NCI-H510A (cell line): ENCODE data around the gene KPNB1.

Experiments
- DNase-seq: peaks from one replicate; lab custom pipeline; 2025; lab: John Stamatoyannopoulos, UW

The KPNB1 gene

DNA sequence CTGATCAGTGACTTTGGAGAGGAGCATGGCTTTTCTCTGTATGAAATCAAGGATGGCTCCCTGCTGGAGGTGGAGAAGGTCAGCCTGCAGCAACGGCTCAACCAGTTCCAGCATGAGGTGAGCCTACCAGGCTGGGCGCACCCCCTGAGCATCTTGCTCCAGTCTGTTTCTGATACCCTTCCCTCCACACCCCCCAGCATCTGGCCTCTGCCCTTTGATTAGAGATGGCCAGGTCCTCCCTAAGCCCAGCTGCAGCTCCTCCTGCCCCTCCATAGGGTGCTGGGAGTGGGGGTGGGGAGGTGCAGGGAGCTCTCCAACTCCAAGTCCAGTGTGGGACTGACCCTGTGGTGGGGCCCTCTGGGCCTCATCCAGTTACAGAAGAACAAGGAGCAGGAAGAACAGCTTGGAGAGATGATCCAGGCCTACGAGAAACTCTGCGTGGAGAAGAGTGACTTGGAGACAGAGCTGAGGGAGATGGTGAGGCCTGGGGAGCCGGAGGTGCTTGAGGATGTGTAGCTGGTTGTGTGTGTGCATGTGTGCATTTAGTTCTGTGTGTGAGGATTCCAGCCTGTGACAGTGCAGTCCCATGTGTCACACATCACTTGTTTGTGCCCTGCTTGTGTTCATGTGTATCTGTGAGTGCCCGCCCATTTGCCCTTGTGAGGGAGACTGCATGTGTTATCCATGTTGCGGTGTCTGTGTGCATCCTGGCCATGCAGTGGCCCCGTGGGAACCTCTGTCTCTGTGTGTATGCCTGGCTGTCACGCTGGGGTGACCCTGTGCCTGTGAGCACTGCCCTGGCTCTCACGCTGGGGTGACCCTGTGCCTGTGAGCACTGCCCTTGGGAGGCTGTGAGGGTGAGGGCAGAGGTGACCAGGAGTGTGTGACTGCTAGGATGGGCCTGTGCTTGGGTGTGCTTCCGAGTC is 47.3 kb downstream of the KPNB1 start:
- DNase-seq: no peak

DNA sequence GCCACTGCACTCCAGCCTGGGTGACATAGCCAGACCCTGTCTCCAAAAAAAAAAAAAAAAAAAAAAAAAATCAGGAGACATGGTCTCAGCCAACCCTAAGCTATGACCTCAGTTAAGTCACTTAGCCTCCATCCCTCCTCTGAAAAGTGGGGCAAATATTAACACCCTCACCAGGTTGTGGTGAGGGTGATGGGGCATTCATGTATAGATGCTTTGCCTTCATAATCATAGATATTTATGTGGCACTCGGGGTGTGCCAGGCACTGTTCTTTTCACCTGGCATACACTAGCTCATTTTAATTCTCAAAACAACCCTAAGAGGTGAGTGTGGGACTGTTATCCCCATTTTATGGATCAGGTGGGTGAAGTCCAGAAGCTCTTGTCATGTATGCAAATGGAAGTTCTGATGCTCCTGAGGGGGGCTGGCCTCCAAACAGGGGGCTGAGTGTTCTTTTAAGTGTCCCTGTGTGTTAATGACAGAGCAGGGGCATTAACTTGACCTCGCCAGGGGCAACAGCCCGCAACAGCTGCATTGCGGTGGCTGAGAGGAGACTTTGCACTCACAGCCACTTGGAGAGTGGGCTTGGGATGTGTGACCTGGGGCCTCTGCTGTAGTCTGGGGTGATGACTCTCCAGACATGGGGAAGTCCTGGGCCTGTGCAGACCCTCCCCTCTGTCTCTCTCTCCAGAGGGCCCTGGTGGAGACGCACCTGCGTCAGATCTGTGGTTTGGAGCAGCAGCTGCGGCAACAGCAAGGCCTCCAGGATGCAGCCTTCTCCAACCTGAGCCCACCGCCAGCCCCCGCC is 48.4 kb downstream of the KPNB1 start:
- DNase-seq: no peak

DNA sequence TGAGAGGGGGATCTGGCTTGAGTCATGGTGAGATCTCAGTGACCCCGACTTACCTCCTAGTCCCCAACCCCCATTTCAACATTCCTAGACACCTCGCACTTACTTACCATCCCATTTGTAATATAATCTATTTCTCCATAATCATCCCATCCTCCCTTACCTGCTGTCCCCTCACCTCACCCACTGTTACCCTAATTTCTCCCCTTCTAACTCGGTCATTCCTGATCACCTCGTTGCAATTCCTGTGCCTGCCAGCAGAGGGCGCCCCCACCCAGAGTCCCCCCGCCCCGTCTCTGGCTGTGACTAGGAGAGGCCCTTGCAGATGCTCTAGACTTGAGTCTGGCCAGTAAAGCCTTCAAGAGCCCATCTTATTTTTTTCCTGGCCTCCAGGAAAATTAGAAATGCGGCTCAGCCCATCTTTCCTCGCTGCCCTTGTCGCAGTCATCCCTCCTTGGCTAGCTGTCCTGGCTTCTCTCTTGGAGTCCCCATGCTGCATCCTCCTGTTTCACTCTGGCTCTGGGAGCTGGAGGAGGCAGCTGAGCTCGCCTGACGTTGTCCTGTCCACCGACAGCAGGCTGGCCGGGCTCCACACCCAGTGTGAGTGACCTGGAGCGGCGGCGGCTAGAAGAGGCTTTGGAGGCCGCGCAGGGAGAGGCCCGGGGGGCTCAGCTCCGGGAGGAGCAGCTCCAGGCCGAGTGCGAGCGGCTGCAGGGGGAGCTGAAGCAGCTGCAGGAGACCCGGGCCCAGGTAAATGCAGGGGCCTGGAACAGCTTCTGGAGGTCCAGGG is 49.2 kb downstream of the KPNB1 start:
- DNase-seq: no peak

DNA sequence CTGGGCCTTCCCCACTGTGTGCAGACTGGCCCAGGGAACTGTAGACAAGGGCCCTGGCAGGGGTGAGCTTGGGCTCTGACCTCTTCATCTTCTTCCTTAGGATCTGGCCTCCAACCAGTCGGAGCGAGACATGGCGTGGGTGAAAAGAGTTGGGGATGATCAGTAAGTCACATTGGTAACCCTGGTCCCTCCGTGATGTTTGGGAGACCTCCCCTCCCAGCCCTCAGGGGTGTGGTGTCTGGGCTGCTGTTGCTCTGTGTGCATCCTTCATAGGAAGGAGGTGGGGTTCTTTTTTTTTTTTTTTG is 49.8 kb downstream of the KPNB1 start:
- no peak for DNase-seq

DNA sequence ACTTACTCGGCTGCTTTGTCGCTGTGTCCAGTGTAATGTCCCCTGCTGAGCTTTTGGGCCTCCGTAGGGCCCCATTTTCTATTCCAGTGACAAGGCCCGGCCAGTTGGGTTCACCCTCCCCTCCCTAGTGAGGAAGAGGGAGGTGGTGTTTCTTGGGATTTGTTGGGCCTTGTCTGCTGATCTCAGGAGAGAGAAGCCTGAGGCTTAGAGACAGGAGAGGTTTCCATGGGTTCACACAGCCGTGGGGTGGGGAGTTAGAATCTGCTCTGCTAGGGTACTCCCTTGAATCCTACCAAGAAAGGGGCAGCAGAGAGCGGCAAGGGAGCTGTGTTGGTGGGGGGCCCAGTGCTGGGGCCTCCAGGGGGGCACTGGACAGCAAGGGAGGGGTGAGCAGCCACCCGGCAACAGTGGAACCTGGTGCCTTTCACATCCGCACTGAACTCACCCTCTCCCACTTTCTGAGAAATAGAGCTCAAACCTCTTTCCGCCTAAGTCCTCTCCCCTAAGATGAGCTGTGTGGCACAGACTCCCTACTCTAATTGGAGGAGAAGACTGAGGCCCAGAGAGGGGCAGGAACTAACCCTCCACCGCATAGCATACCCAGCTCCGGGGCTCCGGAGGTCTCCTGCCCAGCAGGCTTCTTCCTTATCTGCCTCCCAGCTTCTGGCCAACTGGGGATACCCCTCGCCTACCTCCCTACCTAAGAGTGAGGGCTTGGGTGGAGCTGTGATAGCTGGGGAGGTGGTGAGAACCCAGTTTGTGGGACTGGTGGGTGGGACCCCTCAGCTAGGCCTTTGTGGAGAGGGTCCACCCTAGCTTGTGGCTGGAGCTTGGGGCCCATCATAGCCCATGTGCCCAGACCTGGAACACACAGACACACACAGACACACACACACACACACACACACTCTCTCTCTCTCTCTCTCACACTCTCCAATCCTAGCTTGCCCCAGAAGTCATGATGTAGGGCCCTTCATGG is 51.0 kb downstream of the KPNB1 start:
- no peak for DNase-seq

DNA sequence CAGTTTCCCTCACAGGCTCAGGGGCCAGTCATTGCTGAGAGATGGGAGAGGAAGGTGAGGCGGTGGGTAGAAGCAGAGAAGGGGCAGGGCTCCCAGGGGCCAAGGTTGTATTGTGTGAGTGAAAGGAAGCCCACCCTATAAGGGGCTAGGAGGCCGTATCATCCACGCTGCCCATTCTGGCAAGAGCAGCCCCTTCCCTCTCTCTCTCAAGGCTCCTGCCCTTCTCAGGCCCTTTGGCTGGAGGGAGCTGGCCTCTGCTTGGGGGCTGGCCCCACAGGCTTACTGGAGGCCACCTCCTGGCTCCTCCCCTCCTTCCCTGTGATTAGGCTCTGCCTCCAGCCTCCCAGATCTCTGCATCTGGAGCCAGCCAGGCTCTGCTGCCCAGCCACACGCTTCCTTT is 51.9 kb downstream of the KPNB1 start:
- no peak for DNase-seq

DNA sequence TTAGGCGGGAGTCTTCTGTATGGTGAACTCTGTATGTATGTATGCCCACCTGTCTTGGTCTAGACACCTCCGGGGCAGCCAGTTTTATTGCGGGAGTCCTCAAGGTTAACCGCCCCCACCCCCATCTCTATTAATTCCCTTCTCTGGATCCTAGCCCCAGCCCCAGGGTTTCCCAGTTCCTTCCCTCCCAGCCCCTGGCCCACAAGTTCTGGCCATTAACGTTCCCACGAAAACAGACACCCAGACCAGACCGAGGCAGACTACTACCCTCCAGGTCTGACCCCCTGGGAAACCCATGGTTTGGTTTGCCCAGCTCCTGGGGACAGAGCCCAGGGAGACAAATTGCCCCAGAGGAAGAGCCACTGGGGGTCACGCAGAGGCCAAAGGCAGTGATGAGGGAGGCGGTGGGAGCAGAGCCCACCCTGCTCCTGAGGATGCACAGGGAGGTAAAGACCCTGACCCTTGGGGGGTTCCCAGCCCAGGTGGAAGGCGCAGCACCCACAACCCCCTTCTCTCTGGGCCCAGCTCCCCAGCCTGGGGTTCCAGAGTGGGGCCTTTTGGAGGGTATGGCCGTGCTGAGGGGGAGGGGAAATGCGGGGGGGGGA is 52.8 kb downstream of the KPNB1 start:
- DNase-seq: no peak

DNA sequence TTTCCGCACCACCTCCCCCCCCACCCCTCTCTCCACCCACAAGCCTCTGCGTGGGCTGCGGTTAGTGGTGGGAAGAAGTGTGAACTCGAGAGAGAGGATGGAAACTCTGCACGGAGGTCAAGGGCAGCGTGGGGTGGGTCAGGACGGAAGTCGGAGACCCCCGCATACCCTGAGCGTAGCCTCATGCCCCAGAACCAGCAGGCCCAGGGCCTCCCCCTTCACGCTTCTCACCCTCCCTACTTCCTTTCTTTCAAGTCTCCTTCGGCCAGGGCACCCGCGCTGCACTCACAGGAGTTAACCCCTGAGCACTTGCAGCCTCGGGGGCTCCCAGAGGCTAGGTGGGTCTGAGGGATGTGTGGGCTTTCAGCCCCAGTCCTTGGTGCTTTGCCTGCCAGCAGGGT is 53.5 kb downstream of the KPNB1 start:
- no peak for DNase-seq

DNA sequence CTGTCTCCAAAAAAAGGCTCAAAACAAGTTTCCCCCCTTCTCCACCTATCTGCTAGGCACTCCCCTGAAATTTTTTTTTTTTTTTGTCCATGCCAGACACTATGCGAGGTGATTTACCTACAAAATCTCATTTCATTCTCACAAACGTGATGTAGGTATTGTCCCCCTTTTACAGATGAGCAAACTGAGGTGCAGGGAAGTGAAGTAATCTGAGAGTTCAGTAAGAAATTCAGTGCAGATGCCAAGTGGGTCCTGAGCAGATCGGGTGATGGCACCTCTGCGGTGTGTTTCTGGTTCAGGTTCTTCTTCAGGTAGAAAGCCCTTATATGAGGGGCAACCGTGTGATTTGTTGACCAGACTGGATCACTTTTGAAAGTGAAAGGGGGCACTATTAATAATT is 54.0 kb downstream of the KPNB1 start:
- no peak for DNase-seq

DNA sequence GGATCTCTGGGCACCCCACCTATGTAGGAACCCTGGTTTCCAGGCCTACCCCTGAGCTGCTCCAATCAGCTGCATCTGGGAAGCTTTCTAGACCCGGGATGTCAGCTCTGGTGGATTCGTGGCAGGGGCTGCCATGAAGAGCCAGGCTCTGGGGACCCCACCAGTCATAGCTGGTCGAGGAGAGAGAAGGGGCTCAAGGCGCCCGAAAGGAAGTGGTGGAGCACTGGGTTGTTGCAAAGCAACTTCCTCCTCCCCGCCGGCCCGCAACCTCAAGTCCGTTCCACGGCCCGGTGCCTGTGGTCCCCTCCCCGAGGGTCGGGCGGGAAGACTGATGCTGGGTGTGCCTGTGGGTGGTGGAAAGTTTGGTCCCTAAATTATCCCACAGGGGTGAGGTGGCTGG is 54.4 kb downstream of the KPNB1 start:
- DNase-seq: no peak

DNA sequence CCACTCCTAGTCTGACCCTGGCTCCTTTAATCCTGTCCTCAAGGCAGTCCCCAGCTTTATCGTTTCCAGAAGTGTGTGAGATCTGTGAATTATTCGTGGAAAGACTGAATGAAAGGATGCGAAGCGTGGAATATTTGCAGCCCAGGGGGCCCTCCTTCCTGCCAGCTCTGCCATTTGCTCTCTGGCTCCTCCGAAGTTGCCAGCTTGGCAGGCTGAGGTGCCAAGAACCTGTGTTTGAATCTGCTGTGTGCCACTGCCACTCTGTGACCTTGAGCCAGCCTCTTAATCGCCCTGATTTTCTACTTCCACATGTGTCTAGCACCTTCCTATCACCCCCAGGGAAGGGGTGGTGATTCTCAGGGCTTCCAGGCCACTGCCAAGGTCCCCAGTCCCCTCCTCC is 55.0 kb downstream of the KPNB1 start:
- no peak for DNase-seq

DNA sequence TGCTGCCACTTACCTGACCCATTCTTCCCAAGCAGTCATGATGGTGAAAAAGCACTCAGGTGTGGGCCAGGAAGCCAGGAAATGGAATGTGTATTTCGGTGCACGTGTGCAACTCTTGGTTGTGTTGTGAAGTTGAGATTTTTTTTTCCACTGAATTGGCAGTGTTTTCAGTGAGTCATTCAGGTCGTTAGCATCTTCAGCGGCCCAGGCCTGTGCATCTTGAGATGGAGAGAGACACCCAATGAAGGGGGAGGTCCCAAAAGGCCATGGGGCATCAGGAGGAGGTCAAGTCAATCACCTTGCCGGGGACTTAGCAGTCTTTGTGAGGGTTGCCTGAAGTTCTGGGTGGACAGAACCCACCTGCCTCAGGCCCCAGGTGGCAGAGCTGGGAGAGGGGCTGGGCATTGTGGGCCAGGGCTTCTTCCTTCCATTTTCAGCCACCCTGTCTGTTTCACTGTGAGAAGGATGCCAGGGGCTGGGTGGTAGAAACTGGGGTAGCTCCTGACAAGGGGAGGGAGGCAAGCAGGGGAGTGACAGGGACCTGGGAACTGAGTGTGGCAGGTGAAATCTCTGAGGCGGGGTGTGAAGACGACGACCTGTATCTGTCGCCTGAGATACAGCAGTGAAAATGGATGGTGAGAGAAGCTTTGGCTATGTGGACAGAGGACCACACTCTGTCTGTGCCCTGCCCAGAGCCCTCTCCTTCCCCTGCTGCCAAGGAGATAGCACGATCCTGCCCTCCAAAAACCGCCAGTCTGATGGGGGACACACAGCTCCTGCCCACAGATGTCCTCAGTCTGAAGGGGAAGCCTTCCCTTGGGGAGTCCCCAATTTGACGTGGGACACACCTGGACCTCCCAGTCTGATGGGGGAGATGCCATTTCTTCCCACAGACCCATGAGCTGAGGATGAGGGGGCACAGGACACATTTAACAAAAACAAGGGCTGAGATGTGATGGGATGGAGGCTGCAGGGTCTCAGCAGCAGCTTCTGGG is 56.1 kb downstream of the KPNB1 start:
- no peak for DNase-seq

DNA sequence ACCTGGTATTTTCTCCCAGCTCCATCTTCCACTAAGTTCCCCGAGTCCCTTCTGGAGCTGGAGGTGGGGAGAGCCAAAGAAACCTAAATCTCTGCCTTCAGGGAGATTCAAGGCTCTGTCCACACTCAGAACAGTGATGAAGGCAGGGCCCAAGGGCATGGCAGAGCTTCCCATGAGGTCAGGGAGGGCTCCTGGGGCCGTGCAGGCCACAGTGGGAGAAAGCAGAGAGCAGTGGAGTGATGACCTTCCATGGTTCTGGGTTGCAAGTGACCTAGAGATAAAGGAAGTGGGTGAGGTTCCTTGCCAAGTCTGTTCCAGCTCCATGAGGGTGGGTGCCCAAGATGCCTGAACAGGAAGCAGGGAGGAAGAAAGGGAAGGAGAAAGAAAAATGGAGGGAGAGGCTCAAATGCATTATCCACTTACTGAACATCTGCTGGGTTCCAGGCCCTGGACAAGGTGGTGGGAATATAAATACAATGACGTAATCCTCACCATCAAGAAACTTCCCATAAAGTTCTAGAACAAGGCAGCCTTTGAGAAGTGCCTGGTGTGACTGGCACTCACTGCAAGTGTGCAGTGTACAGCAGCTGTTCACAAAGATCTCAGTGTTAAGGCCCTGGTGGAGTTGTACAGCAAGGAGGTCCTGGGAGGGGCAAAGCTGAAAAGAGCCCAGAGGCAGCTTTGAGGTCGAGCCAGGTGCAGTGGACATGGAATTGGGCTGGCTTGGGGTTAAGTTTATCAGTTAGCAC is 57.5 kb downstream of the KPNB1 start:
- no peak for DNase-seq

DNA sequence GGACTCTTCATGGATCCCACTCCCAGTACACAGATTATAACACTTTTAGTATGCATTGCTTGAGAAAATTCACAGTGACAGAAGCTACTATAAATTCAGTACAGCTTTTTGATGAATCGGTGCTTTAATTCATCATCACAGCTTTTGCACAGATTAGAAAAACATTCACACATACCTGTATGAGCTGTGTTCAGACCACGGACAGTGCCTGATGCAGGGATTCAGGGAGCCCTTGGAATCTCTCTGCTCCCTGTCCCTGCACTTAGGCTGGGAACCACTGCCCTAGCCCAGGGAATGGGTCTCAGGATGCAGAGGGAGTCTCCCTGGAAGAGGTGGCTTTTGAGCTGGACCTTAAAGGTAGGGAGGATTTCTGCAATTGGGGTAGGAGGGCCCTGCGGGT is 58.2 kb downstream of the KPNB1 start:
- no peak for DNase-seq

DNA sequence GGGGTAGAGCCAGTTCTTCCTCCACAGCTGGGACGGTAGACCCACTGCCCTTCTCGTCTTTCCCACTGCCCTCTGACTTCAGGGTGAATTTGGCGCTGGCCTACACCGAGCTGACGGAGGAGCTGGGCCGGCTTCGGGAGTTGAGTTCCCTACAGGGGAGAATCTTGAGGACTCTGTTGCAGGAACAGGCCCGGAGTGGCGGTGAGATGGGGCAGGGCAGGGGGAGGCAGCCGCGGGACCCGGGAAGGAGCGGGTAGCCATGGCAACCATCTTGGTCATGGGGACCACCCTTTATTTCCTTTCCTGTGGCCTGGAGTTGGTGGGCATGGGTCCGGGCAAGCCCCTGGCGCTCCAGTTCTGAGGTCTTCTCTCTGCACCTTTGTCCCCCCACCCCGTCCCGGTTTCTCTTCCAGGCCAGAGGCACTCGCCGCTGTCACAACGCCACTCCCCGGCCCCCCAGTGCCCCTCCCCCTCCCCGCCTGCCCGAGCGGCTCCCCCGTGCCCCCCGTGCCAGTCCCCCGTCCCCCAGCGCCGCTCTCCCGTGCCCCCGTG is 58.7 kb downstream of the KPNB1 start:
- no peak for DNase-seq

DNA sequence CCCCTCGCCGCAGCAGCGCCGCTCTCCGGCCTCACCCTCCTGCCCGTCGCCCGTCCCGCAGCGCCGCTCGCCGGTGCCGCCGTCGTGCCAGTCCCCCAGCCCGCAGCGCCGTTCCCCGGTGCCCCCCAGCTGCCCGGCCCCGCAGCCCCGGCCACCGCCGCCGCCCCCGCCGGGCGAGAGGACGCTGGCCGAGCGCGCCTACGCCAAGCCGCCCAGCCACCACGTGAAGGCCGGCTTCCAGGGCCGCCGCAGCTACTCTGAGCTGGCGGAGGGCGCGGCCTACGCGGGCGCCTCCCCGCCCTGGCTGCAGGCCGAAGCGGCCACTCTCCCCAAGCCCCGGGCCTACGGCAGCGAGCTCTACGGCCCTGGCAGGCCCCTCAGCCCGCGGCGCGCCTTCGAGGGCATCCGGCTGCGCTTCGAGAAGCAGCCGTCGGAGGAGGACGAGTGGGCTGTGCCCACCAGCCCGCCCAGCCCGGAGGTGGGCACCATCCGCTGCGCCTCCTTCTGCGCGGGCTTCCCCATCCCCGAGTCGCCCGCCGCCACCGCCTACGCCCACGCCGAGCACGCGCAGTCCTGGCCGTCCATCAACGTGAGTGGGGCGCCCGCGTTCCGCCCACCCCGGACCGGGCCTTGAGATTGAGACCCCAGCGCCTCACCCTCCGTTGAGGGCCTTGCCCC is 59.3 kb downstream of the KPNB1 start:
- DNase-seq: no peak

DNA sequence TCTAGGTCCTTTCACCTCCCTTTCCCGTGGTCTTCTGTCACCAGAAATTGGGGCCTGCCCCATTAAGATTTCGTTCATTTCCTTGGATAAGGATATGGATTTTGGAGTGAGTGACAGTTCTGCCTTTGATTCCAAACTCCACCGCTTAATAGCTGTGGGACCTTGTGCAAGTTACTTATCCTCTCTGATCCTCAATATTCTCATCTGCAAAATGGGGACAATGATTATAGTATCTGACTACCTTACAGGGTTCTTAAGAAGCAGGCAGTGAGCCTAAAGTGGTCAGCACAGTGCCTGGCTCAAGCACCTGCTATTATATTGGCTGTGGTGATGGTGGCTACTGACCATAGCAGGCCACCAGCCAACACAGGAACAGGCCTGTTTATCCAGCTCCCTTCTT is 59.9 kb downstream of the KPNB1 start:
- no peak for DNase-seq
